Thoracic aorta (tissue), 2 donors: ENCODE data around the gene C1QTNF6. TPM values are rescaled to one million over a fixed set of nuclear protein-coding genes. Genes with fewer than 3 reads are reported as not detected.

Experiments used
- ATAC-seq: fragments of 150-250 bp; one replicate; pipeline ENCODE4 v1.8.0; 2017; ENCODE audit warnings: low read depth; ENCODE audit not compliant: insufficient number of reproducible peaks, low FRiP score
- DNase-seq: peaks from one replicate; pipeline ENCODE4 v3.0.0-alpha.2; 2020; ENCODE audit warnings: low spot score
- H3K27ac ChIP-seq, 2 donors: fragments of 200-600 bp; sonication (generic); 1 replicate in 1 of 2; 2 replicates in 1 of 2; pipeline ENCODE4 v1.5.1; 2016; ENCODE audit warnings: mild to moderate bottlenecking in 2 of 2, moderate library complexity in 2 of 2
- H3K27me3 ChIP-seq: fragments of 200-600 bp; sonication (generic); replicated peaks from 2 replicates; pipeline ENCODE4 v1.6.0; 2016; ENCODE audit warnings: mild to moderate bottlenecking; ENCODE audit not compliant: insufficient read depth
- H3K36me3 ChIP-seq: fragments of 200-600 bp; sonication (generic); one replicate; pipeline ENCODE4 v1.5.1; 2016
- H3K4me1 ChIP-seq, 2 donors: fragments of 200-600 bp; sonication (generic); 1 replicate in 1 of 2; 2 replicates in 1 of 2; pipeline versions ENCODE4 v1.5.1 to v1.6.0; 2016; ENCODE audit warnings: low read depth in 2 of 2, mild to moderate bottlenecking in 1 of 2; ENCODE audit not compliant: control insufficient read depth in 1 of 2
- H3K4me3 ChIP-seq: fragments of 200-600 bp; sonication (generic); 2 replicates; pipeline ENCODE4 v1.5.1; 2016; ENCODE audit warnings: mild to moderate bottlenecking
- H3K9me3 ChIP-seq: fragments of 200-600 bp; sonication (generic); 2 replicates; pipeline ENCODE4 v1.5.1; 2016
- total RNA-seq, 2 donors: library from RNA; depleted of rRNA; stranded (reverse); fragments of >200 nt; gene quantifications; one replicate each; pipeline versions ENCODE4 v1.1.0 to v1.2.3, GENCODE V29; 2016
- TF ChIP-seq, protein P1 (sequence below): fragments of 200-600 bp; sonication (generic); IDR thresholded peaks from one replicate; pipeline ENCODE4 v1.5.1; 2019; ENCODE audit warnings: antibody characterized with exemption

Gene C1QTNF6
- total RNA-seq, 2 donors from 2014 or later: 1.9 to 2.1 TPM

DNA sequence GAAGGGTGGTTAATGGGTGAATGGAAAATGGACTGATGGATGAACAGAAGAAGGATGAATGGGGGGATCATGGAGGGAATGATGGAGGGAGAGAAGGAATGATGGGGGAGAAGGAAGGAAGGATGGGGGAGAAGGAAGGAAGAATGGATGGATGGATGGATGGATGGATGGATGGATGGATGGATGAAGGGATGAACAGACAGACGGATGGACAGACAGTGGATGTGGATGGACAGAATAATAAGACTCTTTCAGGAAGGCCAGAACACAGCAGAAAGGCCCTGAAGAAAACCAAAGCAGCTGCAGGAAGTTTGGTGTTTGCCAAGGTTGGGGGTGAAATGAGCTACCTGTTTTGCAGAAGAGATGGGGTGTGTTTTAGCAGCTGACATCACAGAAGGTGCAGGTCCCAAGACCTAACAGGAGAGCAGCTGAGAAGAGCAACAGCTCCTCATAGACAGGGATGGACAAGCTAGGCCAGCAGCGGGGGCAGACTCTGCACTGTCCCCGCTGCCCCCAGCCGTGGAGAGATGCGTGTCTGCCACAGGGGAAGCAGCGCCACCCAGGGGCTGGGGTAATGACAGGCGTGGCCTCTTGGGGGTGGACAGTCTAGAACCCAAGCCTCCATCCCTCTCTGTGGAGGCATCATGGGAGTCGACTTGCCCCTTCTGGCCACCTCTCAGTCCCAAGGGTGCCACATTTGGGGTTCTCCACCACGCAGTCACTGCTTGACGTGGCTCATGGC lies 17.9 kb downstream of the C1QTNF6 start:
- Histone ChIP-seq H3K36me3 (no peaks in the 10 kb centered on the region), H3K27ac (no peak overlapping the region), H3K9me3 (no peaks in the 10 kb centered on the region), H3K4me3 (no peak overlapping the region), H3K4me1 (peaks cover 4 to 14% of the 10 kb centered on the region in 2 donors), H3K27me3 (no peaks in the 10 kb centered on the region)
- ATAC-seq (no peak), DNase-seq (no peak)
- TF ChIP-seq, protein P1, sequence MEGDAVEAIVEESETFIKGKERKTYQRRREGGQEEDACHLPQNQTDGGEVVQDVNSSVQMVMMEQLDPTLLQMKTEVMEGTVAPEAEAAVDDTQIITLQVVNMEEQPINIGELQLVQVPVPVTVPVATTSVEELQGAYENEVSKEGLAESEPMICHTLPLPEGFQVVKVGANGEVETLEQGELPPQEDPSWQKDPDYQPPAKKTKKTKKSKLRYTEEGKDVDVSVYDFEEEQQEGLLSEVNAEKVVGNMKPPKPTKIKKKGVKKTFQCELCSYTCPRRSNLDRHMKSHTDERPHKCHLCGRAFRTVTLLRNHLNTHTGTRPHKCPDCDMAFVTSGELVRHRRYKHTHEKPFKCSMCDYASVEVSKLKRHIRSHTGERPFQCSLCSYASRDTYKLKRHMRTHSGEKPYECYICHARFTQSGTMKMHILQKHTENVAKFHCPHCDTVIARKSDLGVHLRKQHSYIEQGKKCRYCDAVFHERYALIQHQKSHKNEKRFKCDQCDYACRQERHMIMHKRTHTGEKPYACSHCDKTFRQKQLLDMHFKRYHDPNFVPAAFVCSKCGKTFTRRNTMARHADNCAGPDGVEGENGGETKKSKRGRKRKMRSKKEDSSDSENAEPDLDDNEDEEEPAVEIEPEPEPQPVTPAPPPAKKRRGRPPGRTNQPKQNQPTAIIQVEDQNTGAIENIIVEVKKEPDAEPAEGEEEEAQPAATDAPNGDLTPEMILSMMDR: no peak

DNA sequence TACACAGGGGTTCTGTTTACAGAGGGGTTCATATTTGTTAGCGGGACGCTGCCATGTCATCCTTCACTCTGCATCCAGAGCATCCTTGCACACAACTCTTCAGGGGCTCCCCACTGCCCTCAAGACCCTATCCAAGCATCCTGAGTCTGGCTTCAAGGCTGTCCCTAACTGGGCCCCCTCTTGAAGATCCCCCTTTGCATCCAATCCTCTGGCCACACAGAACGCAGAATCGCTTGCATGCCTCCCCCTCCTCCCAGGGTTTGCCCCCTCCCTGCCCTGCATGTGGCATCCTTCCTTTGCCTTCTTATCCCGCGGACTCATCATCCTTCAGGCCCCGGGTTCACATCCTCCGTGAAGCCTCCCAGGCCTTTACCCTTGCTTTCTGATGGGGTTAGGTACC lies 18.6 kb downstream of the C1QTNF6 start:
- Histone ChIP-seq H3K4me3 (no peak overlapping the region), H3K36me3 (no peaks in the 10 kb centered on the region), H3K4me1 (peaks cover 4 to 14% of the 10 kb centered on the region in 2 donors), H3K9me3 (no peaks in the 10 kb centered on the region), H3K27me3 (no peaks in the 10 kb centered on the region), H3K27ac (no peak overlapping the region)
- no peak for ATAC-seq
- DNase-seq: no peak
- TF ChIP-seq, protein P1: no peak

DNA sequence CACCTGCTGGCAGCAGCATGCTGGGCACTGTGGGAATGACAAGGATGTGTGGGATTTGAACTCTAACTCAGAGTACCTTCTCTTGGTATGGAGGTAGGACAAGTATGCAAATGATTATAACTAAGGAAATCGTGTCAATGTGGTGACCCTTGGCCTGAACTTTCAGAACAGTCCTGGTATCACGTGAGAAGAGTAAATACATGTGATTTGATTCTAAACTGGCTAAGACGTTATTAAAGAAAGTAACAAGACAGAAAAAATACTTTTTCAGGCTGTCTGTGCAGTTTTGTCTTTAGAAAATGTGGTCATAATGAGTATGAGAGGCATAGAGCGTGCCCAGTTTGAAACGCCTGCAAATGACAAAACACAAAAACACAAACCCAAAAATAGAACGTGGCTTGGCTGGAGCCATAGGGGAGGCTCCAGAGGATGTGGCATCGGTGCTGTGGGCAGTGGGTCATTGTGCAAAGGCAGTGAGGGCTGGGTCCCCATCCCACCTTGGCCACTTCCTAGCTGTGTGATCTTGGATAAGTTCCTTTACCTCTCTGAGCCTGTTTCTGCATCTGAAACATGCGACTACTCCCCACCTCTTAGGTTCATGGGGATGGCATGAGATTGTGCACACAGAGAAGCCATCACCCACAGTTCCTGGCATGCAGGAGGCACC lies 19.9 kb downstream of the C1QTNF6 start:
- TF ChIP-seq, protein P1: no peak
- Histone ChIP-seq H3K36me3 (no peaks in the 10 kb centered on the region), H3K4me1 (peaks cover 4 to 14% of the 10 kb centered on the region in 2 donors), H3K27ac (no peak overlapping the region), H3K4me3 (no peak overlapping the region), H3K9me3 (no peaks in the 10 kb centered on the region), H3K27me3 (no peaks in the 10 kb centered on the region)
- ATAC-seq (no peak), DNase-seq (no peak)

DNA sequence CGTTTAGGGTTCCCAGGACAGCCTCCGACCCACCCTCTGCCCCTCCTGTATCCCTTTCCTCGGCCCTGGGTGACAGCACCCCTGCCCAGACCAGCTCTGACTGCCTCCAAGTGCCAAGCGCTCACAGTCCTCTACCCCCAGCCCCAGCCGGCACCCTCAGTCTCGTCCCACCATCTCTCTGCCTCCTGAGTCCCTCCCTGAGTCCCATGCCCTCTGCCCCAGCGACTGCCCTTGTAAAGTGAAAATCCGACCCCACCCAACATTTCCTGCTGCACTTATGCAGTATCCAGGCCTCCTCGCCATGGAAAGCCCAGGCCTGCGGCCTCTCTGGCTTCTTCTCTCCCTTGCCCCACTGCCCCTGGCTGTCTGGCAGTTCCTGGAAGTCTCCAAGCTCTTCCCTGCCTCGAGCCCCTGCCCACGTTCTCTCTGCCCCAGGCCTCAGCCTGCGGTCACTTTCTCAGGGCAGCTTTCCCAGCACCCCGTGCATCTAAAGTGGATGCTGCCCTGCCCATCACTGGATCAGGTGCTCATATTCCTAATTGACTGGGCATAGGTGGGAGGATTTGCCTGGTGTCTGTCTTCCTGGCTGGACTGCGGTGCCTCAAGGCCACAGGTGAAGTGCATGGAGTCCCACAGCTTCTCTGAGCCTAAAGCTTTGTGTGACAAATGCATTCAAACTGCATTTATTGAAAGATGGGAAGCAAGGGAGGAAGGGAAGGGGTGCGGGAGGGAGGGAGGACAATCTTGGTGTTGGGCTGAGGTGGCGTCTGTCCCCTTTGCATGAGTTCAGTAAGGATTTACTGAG lies 20.7 kb downstream of the C1QTNF6 start:
- TF ChIP-seq, protein P1: no peak
- Histone ChIP-seq H3K27ac (no peak overlapping the region), H3K27me3 (no peaks in the 10 kb centered on the region), H3K4me1 (peaks cover 4 to 14% of the 10 kb centered on the region in 2 donors), H3K9me3 (no peaks in the 10 kb centered on the region), H3K36me3 (no peaks in the 10 kb centered on the region), H3K4me3 (peak overlapping the region; percentile 12)
- no peak for ATAC-seq
- DNase-seq: no peak

DNA sequence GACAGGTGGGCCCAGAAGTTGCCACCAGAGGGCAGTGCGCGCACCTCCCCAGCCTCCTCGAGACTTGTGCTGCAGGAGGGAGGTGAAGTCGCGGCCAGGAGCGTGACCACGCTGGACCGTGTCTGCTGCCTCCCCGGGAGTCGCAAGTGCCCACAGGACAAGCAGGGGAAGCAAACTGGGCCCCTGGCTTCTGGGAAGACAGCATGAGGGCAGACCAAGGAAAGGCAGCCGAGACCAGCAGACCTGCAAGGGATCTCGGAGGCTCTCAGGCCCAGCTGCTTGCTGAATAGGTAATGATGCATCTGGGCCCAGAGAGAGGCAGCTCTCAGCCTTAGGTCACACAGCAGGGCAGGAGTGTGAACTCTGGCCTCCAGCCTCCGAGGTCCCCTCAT lies 21.4 kb downstream of the C1QTNF6 start:
- Histone ChIP-seq H3K4me3 (peak overlapping the region; percentile 12), H3K27me3 (no peaks in the 10 kb centered on the region), H3K36me3 (no peaks in the 10 kb centered on the region), H3K4me1 (peaks cover 4 to 14% of the 10 kb centered on the region in 2 donors), H3K27ac (no peak overlapping the region), H3K9me3 (no peaks in the 10 kb centered on the region)
- DNase-seq (peak; percentile 25), ATAC-seq (peak; percentile 72)
- TF ChIP-seq, protein P1: peak; percentile 87
